ENCODE results near the gene ENDOU. TPM values are rescaled to one million over a fixed set of nuclear protein-coding genes. Genes with fewer than 3 reads are reported as not detected.

Gene ENDOU
- total and polyA plus RNA-seq, 9 donors = 0.69 to 3.6 (median 1.4) TPM

GRCh38 chr12:47754126-47754525, 28.8 kb upstream of the ENDOU start:
- intact Hi-C loops (cut with DNase I) = no loop called here
- 79 to 91% (median 81%) methylated on average over 4 of the region's 4 CpGs for WGBS, 3 donors
- no peaks in the 10 kb centered on the region for H3K36me3 ChIP-seq
- DNase-seq = no peak
- H3K4me1 ChIP-seq (ENCODE audit: insufficient read depth) = peaks cover 20% of the 10 kb centered on the region
- TF ChIP-seq POLR2A (IDR thresholded peaks at IDR 0.05) (no peak), CTCF (IDR thresholded peaks at IDR 0.05) (no peak), EP300 (IDR thresholded peaks at IDR 0.05) (no peak)
- no peaks in the 10 kb centered on the region for H3K9me3 ChIP-seq
- H3K27me3 ChIP-seq = no peaks in the 10 kb centered on the region
- no peak overlapping the region for H3K4me3 ChIP-seq
- peak overlapping the region in 1 of 2 donors; percentile 46 for H3K27ac ChIP-seq

- intact Hi-C loops (cut with DNase I) = no loop called here
- no peaks in the 10 kb centered on the region for H3K27me3 ChIP-seq
- H3K4me1 ChIP-seq (ENCODE audit: insufficient read depth) = peaks cover 20% of the 10 kb centered on the region
- H3K36me3 ChIP-seq = no peaks in the 10 kb centered on the region
- no peak overlapping the region for H3K4me3 ChIP-seq
- TF ChIP-seq POLR2A (IDR thresholded peaks at IDR 0.05) (no peak), CTCF (IDR thresholded peaks at IDR 0.05) (no peak), EP300 (IDR thresholded peaks at IDR 0.05) (no peak)
- no peak for DNase-seq
- H3K9me3 ChIP-seq = no peaks in the 10 kb centered on the region
- 70 to 72% (median 71%) methylated on average over 11 of the region's 11 CpGs for WGBS, 3 donors
- peak overlapping the region; percentile 36 to 46 for H3K27ac ChIP-seq
Observed at GRCh38 chr12:47753021-47754001, 28.0 kb upstream of the ENDOU start.

GRCh38 chr12:47752552-47752951, 27.3 kb upstream of the ENDOU start:
- intact Hi-C loops (cut with DNase I) = no loop called here
- H3K27me3 ChIP-seq = no peaks in the 10 kb centered on the region
- TF ChIP-seq POLR2A (IDR thresholded peaks at IDR 0.05) (no peak), EP300 (IDR thresholded peaks at IDR 0.05) (no peak), CTCF (IDR thresholded peaks at IDR 0.05) (no peak)
- no peak for DNase-seq
- no peaks in the 10 kb centered on the region for H3K36me3 ChIP-seq
- WGBS, 3 donors = 63 to 78% (median 71%) methylated on average over 7 of the region's 7 CpGs
- H3K27ac ChIP-seq = peak overlapping the region in 1 of 2 donors; percentile 36
- H3K4me1 ChIP-seq (ENCODE audit: insufficient read depth) = peaks cover 18% of the 10 kb centered on the region
- H3K4me3 ChIP-seq = no peak overlapping the region
- no peaks in the 10 kb centered on the region for H3K9me3 ChIP-seq

- no peaks in the 10 kb centered on the region for H3K27me3 ChIP-seq
- TF ChIP-seq CTCF (IDR thresholded peaks at IDR 0.05) = no peak
- TF ChIP-seq POLR2A (IDR thresholded peaks at IDR 0.05) = no peak
- TF ChIP-seq EP300 (IDR thresholded peaks at IDR 0.05) = no peak
- H3K4me1 ChIP-seq (ENCODE audit: insufficient read depth) = peaks cover 16% of the 10 kb centered on the region
- H3K4me3 ChIP-seq = no peak overlapping the region
- 77 to 89% (median 86%) methylated on average over 4 of the region's 4 CpGs for WGBS, 3 donors
- intact Hi-C loops (cut with DNase I) = no loop called here
- no peaks in the 10 kb centered on the region for H3K36me3 ChIP-seq
- no peak for DNase-seq
- H3K27ac ChIP-seq = no peak overlapping the region
- no peaks in the 10 kb centered on the region for H3K9me3 ChIP-seq
Observed at GRCh38 chr12:47752121-47752520, 26.8 kb upstream of the ENDOU start.

Measured in ovary (tissue), 9 donors.